Loucy (cell line): ENCODE measurements around the gene AHNAK2.

Experiments
- H2AFZ ChIP-seq: fragments of 200-600 bp; sonication (generic); 2 replicates; pipeline ENCODE4 v1.6.0; 2016; ENCODE audit warnings: antibody characterized with exemption, mild to moderate bottlenecking, low read length, moderate library complexity
- H3F3A ChIP-seq: fragments of 200-600 bp; 2 replicates; pipeline ENCODE4 v1.6.0; 2016; ENCODE audit warnings: antibody characterized with exemption, low read depth, mild to moderate bottlenecking
- H3K27me3 ChIP-seq: fragments of 200-600 bp; sonication (generic); 2 replicates; pipeline ENCODE4 v1.6.1; 2014; ENCODE audit warnings: low read length, mild to moderate bottlenecking; ENCODE audit not compliant: insufficient read depth, poor library complexity, severe bottlenecking
- H3K36me3 ChIP-seq: fragments of 200-600 bp; sonication (generic); 2 replicates; pipeline ENCODE4 v1.6.1; 2016; ENCODE audit warnings: low read length; ENCODE audit not compliant: insufficient read depth
- H3K4me1 ChIP-seq: fragments of 200-600 bp; sonication (generic); 2 replicates; pipeline ENCODE4 v1.5.1; 2014; ENCODE audit warnings: low read length, mild to moderate bottlenecking; ENCODE audit not compliant: insufficient read depth, poor library complexity, severe bottlenecking
- H3K4me2 ChIP-seq: fragments of 200-600 bp; sonication (generic); 2 replicates; pipeline ENCODE4 v1.6.0; 2014; ENCODE audit warnings: antibody characterized with exemption, low read length, low read depth, mild to moderate bottlenecking; ENCODE audit not compliant: poor library complexity, severe bottlenecking
- H3K4me3 ChIP-seq: fragments of 200-600 bp; sonication (generic); 2 replicates; pipeline ENCODE4 v1.5.1; 2014; ENCODE audit warnings: low read length, mild to moderate bottlenecking, mixed read lengths; ENCODE audit not compliant: poor library complexity, severe bottlenecking
- H3K79me2 ChIP-seq: fragments of 200-600 bp; sonication (generic); 2 replicates; pipeline ENCODE4 v1.6.1; 2014; ENCODE audit warnings: low read length; ENCODE audit not compliant: insufficient read depth
- H3K9ac ChIP-seq: fragments of 200-600 bp; sonication (generic); 2 replicates; pipeline ENCODE4 v1.6.0; 2014; ENCODE audit warnings: mild to moderate bottlenecking, low read depth, low read length, moderate library complexity; ENCODE audit not compliant: poor library complexity, severe bottlenecking
- H3K9me2 ChIP-seq: fragments of 200-600 bp; sonication (generic); replicated peaks from 2 replicates; pipeline ENCODE4 v1.6.1; 2016; ENCODE audit warnings: low read depth, low read length, mixed read lengths
- H3K9me3 ChIP-seq: fragments of 200-600 bp; sonication (generic); 2 replicates; pipeline ENCODE4 v1.6.1; 2014; ENCODE audit warnings: mild to moderate bottlenecking, antibody characterized with exemption, low read length, low read depth; ENCODE audit not compliant: insufficient read depth
- H4K20me1 ChIP-seq: fragments of 200-600 bp; sonication (generic); 2 replicates; pipeline ENCODE4 v1.6.0; 2014; ENCODE audit warnings: antibody characterized with exemption, low read length, mild to moderate bottlenecking; ENCODE audit not compliant: insufficient read depth, poor library complexity, severe bottlenecking
- EZH2phosphoT487 ChIP-seq: fragments of 200-600 bp; IDR thresholded peaks from 2 replicates; pipeline ENCODE4 v1.6.1; 2018; ENCODE audit warnings: antibody characterized with exemption, mild to moderate bottlenecking, moderate library complexity, borderline replicate concordance
- TF ChIP-seq, protein P1 (sequence below): fragments of 200-600 bp; sonication (generic); conservative IDR thresholded peaks from 2 replicates; pipeline ENCODE4 v1.5.1; 2014; ENCODE audit warnings: mild to moderate bottlenecking, antibody characterized with exemption, low read length

AHNAK2 gene

DNA sequence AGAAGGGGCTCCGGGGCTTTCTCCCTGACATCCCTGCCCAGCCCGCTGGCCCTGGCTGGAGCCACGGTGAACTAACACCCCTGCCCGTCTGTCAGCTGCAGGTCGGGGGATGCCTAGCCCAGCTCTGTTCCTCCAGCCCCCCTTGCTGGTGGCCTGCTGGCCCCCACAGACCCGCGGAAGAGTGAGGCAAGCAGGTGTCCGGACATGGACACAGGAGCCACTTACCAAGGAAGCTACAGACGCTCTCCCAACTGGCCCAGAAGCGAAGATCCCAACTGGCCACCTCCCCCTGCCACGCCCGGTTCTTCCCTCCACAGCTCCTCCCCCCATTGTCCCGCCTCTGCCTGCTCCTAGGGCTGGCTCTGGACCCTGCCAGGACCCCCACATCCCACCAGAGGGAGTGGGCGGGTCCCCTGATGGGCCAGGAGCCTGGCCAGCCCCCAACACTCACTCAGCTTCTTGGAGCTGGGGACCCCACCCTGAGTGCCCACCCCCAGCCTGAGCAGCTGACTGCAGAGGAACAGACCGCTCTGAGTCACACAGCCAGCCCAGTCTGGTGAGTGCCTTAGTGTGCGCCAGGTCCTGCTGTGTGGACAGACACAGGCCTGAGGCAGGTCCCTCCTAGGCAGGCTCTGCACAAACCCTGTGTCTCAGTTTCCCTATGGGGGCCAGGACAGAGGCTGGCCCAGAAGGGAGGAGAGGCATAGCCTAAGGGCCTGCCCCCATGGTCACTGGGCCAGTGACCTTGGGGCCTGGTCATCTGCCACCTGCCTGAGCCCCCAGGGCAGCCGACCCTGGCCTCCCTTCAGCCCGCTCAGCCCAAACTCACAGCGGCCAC, 7.7 kb downstream of the AHNAK2 start:
- Histone ChIP-seq H3K9me3 (no peaks in the 10 kb centered on the region), H3K9ac (no peak overlapping the region), H3K4me1 (no peaks in the 10 kb centered on the region), H3K27me3 (no peaks in the 10 kb centered on the region), H3K4me2 (no peak overlapping the region), H3K9me2 (no peaks in the 10 kb centered on the region), H3F3A (no peaks in the 10 kb centered on the region), H3K36me3 (no peaks in the 10 kb centered on the region), H2AFZ (no peak overlapping the region), H4K20me1 (no peaks in the 10 kb centered on the region), H3K79me2 (no peaks in the 10 kb centered on the region), H3K4me3 (no peak overlapping the region)
- TF ChIP-seq, protein P1, sequence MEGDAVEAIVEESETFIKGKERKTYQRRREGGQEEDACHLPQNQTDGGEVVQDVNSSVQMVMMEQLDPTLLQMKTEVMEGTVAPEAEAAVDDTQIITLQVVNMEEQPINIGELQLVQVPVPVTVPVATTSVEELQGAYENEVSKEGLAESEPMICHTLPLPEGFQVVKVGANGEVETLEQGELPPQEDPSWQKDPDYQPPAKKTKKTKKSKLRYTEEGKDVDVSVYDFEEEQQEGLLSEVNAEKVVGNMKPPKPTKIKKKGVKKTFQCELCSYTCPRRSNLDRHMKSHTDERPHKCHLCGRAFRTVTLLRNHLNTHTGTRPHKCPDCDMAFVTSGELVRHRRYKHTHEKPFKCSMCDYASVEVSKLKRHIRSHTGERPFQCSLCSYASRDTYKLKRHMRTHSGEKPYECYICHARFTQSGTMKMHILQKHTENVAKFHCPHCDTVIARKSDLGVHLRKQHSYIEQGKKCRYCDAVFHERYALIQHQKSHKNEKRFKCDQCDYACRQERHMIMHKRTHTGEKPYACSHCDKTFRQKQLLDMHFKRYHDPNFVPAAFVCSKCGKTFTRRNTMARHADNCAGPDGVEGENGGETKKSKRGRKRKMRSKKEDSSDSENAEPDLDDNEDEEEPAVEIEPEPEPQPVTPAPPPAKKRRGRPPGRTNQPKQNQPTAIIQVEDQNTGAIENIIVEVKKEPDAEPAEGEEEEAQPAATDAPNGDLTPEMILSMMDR = no peak
- TF ChIP-seq EZH2phosphoT487 = no peak

- H3F3A ChIP-seq = no peaks in the 10 kb centered on the region
- H3K4me1 ChIP-seq = no peaks in the 10 kb centered on the region
- no peaks in the 10 kb centered on the region for H3K36me3 ChIP-seq
- no peaks in the 10 kb centered on the region for H3K9me3 ChIP-seq
- no peaks in the 10 kb centered on the region for H4K20me1 ChIP-seq
- no peak overlapping the region for H3K4me3 ChIP-seq
- no peak overlapping the region for H2AFZ ChIP-seq
- no peaks in the 10 kb centered on the region for H3K9me2 ChIP-seq
- TF ChIP-seq EZH2phosphoT487 = no peak
- TF ChIP-seq, protein P1 = no peak
- H3K9ac ChIP-seq = no peak overlapping the region
- H3K4me2 ChIP-seq = no peak overlapping the region
- no peaks in the 10 kb centered on the region for H3K79me2 ChIP-seq
- no peaks in the 10 kb centered on the region for H3K27me3 ChIP-seq
Measured at GRCh38 chr14:104969741-104970230, 8.4 kb downstream of the AHNAK2 start.

- H3K4me3 ChIP-seq = no peak overlapping the region
- no peak overlapping the region for H3K4me2 ChIP-seq
Measured at GRCh38 chr14:104968541-104969401, 9.4 kb downstream of the AHNAK2 start.

More at GRCh38 chr14:104968541-104969401, 9.4 kb downstream of the AHNAK2 start:
- Histone ChIP-seq H3K27me3 (no peaks in the 10 kb centered on the region), H3K4me1 (no peaks in the 10 kb centered on the region), H2AFZ (no peak overlapping the region), H3K9ac (no peak overlapping the region), H3K79me2 (no peaks in the 10 kb centered on the region), H3K9me3 (no peaks in the 10 kb centered on the region), H4K20me1 (no peaks in the 10 kb centered on the region), H3K36me3 (no peaks in the 10 kb centered on the region), H3F3A (no peaks in the 10 kb centered on the region), H3K9me2 (no peaks in the 10 kb centered on the region)
- TF ChIP-seq EZH2phosphoT487 = no peak
- TF ChIP-seq, protein P1 = no peak
